GM13976 (cell line): Measurements from ENCODE around the gene ABLIM3.

Experiments
- DNase-seq: peaks from one replicate; pipeline ENCODE4 v3.0.0; 2012; ENCODE audit warnings: low spot score
- CTCF ChIP-seq: IDR thresholded peaks from 2 replicates; pipeline ENCODE4 v1.5.1; 2012; ENCODE audit warnings: borderline replicate concordance, mild to moderate bottlenecking; ENCODE audit not compliant: insufficient read depth; ENCODE audit errors: extremely low read depth, missing control alignments, control extremely low read depth
- in situ Hi-C: fragments of 300-500 bp; cut with MboI; formaldehyde crosslinking; loops from one replicate; pipeline ENCODE4 v1.12.0; 2022; ENCODE audit warnings: low sequenced_read_pairs, mixed read lengths, inconsistent platforms; ENCODE audit not compliant: unreplicated experiment

Gene ABLIM3

DNA sequence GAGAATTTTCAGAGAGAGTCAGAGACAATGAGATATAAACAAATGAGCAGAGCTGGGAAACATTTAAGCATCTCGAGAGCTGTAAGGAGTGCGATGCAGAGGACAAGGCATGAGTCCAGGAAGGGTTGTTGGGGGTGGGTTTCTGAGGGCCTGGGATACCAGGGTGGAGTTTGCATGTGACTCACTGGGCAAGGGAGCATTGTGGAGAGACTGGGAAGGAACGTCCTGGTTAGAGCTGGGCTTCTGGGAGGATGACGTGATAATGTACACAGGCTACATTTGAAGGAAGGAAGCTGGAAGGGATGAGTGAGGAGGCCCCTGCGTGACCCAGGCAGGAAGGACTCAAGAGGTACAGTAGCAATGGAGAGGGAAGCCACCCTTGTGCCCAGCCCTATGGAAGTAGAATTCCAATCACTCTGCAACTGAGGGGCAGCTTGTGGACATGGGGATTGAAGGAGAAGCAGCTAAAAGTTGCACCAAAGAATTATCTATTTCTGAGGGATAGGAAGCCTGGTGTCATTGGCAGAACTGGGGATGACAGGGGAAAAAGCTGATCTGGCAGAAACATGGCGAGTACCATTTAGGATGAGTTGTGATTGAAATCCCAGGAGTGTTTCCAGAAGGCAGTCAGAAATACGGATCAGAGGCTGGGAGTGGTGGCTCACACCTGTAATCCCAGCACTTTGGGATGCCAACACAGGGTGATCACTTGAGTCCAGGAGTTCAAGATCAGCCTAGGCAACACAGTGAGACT is 71.1 kb downstream of the ABLIM3 start:
- in situ Hi-C loops = no loop called here
- no peak for TF ChIP-seq CTCF
- DNase-seq = no peak

DNA sequence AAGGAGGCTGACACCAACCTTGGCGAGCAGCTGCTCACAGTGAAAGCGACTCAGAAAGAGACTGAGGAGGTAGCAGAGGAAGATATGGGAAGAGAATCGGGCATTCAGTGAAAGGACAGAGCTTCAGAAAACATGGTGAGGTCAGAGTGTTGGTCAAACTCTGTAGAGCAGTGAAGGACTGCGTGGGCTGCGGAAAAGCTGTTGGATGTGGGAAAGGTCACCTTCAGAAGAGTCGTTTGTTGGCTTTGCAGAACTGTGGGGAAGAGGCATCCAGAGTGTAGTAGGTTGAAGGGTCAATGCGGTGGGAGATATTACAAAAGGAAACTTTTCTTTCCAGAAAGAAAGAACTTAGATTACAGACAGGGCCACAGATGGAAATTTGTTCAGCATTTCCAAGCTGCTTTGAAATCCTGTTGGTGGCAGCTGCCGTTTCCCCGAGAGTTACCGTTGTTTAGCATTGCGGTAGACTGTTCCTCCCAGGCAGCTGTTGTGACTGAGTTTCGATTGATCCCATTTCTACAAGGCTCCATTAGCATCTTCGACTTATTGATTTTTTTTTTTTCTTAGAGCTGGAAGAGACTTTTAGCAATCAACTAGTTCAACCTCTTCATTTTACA is 72.1 kb downstream of the ABLIM3 start:
- DNase-seq = no peak
- no peak for TF ChIP-seq CTCF
- in situ Hi-C loops = no loop called here

- TF ChIP-seq CTCF = no peak
- in situ Hi-C loops = no loop called here
- no peak for DNase-seq
Observed at GRCh38 chr5:149215478-149216090, 74.3 kb downstream of the ABLIM3 start.

- in situ Hi-C loops = no loop called here
- no peak for DNase-seq
- no peak for TF ChIP-seq CTCF
Observed at GRCh38 chr5:149216496-149216895, 75.2 kb downstream of the ABLIM3 start.

DNA sequence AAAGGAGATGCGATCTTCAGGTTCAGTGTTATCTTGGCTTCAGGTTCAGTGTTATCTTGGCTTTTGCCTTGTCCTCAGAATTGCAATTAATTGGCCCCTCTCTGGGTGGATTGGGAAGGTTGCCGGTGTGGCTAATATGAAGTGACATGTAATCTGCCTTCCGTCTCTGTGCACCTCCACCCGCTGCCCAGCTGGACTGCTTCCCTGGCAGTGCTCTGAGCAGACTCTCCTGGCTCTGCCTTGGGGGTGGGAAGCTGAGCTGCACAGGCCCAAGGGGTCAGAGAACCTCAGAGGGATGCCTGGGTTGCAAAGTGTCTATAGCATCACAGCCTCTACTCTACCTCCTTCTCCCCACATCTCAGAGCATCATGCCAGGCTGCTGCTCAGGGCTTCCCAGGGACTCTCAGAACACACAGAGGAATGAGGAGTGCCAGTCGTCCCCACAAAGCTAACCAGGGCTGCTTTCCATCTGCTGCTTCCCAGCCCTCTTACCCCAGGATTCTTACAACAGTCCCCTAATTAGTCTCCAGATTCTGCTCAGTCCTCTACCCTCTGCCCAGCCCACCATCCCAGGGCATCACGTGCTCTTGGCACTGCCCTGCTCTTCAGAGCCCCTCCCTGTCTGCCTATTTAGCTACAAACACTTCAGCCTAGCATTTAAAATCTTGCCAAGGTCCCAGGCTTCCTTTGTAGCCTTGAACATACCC is 76.0 kb downstream of the ABLIM3 start:
- TF ChIP-seq CTCF = no peak
- DNase-seq = no peak
- in situ Hi-C loops = no loop called here

- TF ChIP-seq CTCF = no peak
- no peak for DNase-seq
- in situ Hi-C loops = no loop called here
Observed at GRCh38 chr5:149217803-149218155, 76.5 kb downstream of the ABLIM3 start.
